HG03432 (cell line): ENCODE data around the gene SCTR.

Source experiments
- ATAC-seq: cut with Tn5 transposase; IDR thresholded peaks from one replicate; pipeline ENCODE4 v1.9.1; 2021; ENCODE audit warnings: mild to moderate bottlenecking, moderate library complexity; ENCODE audit not compliant: unreplicated experiment

SCTR gene

GRCh38 chr2:119475857-119476244 lies 48.4 kb downstream of the SCTR start:
- no peak for ATAC-seq

GRCh38 chr2:119475225-119475856 lies 48.9 kb downstream of the SCTR start:
- no peak for ATAC-seq

- no peak for ATAC-seq
Observed at GRCh38 chr2:119474371-119475224, 49.7 kb downstream of the SCTR start.

- no peak for ATAC-seq
Observed at GRCh38 chr2:119473621-119474370, 50.5 kb downstream of the SCTR start.

- no peak for ATAC-seq
Observed at GRCh38 chr2:119472749-119473148, 51.5 kb downstream of the SCTR start.

- no peak for ATAC-seq
Observed at GRCh38 chr2:119469661-119470297, 54.5 kb downstream of the SCTR start.

- no peak for ATAC-seq
Observed at GRCh38 chr2:119469131-119469530, 55.2 kb downstream of the SCTR start.

- ATAC-seq: peak; percentile 53
Observed at GRCh38 chr2:119468154-119468955, 55.9 kb downstream of the SCTR start.

GRCh38 chr2:119466373-119466772 lies 57.9 kb downstream of the SCTR start:
- ATAC-seq: no peak

GRCh38 chr2:119465687-119466086 lies 58.6 kb downstream of the SCTR start:
- no peak for ATAC-seq

- ATAC-seq: no peak
Observed at GRCh38 chr2:119464981-119465380, 59.3 kb downstream of the SCTR start.

GRCh38 chr2:119463990-119464389 lies 60.3 kb downstream of the SCTR start:
- no peak for ATAC-seq

- ATAC-seq: no peak
Observed at GRCh38 chr2:119463136-119463535, 61.1 kb downstream of the SCTR start.

- ATAC-seq: no peak
Observed at GRCh38 chr2:119462574-119462973, 61.7 kb downstream of the SCTR start.

GRCh38 chr2:119461811-119462210 lies 62.5 kb downstream of the SCTR start:
- ATAC-seq: no peak

- no peak for ATAC-seq
Observed at GRCh38 chr2:119460076-119460475, 64.2 kb downstream of the SCTR start.

GRCh38 chr2:119455066-119455718 lies 69.1 kb downstream of the SCTR start:
- peak; percentile 83 for ATAC-seq

GRCh38 chr2:119453972-119454593 lies 70.2 kb downstream of the SCTR start:
- ATAC-seq: no peak

- no peak for ATAC-seq
Observed at GRCh38 chr2:119451336-119452050, 72.8 kb downstream of the SCTR start.
